ENCODE data around the gene STX17. TPM values are rescaled to one million over a fixed set of nuclear protein-coding genes. Genes with fewer than 3 reads are reported as not detected.

Gene STX17
- total and polyA plus RNA-seq, 2 donors (not counting 3 experiments of a cell fraction or from before 2014, with no cell fraction given), result 5.3 to 17.6 TPM

DNA sequence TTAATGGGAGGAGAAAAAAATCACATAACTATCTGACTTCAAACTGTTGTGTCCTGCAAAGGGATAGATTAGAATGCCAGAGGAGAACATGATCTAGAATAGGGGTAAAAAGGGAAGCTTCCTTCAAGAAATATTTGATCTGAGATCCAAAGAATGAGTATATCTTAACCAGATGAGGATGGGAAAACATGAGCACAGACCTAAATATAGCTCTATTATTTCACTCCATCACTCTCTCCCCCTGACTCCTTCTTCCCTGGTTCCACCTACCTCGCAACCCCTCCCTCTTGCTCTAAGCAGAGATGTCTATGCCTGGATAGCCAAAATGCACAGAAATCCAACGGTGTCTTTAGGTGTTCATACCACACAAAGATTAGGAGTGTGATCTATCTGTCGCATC, 48.4 kb upstream of the STX17 start:
- Histone ChIP-seq H3K4me3 (replicated peaks in 1 of 3; ENCODE audit: insufficient read depth in 1 of 3, low read depth in 1 of 3, low read length in 3 of 3) (no peak overlapping the region), H2AFZ (ENCODE audit: low read depth, low read length) (no peak overlapping the region), H3K9me3 (replicated peaks; ENCODE audit: control insufficient read depth, insufficient read depth, low read length) (no peaks in the 10 kb centered on the region), H3K79me2 (ENCODE audit: control insufficient read depth, insufficient read depth, low read length) (no peaks in the 10 kb centered on the region), H3K36me3 (ENCODE audit: control insufficient read depth in 2 of 2, extremely low read depth in 1 of 2, insufficient read depth in 2 of 2, low read length in 2 of 2) (no peaks in the 10 kb centered on the region), H3K4me1 (ENCODE audit: control insufficient read depth, extremely low read depth, insufficient read depth, low read length) (no peaks in the 10 kb centered on the region), H3K9me1 (replicated peaks; ENCODE audit: control insufficient read depth, extremely low read depth, insufficient read depth, low read length) (no peaks in the 10 kb centered on the region), H4K20me1 (replicated peaks; ENCODE audit: control insufficient read depth, extremely low read depth, insufficient read depth, low read length) (no peaks in the 10 kb centered on the region), H3K4me2 (ENCODE audit: insufficient read depth, low read length) (no peak overlapping the region), H3K27ac (ENCODE audit: insufficient read depth, low read depth, low read length) (no peak overlapping the region), H3K27me3 (ENCODE audit: control insufficient read depth in 2 of 2, insufficient read depth in 2 of 2, low read length in 2 of 2) (peaks cover under 1 to 4% of the 10 kb centered on the region in 2 experiments), H3K9ac (replicated peaks; ENCODE audit: extremely low read depth, insufficient read depth, low read length) (no peak overlapping the region)
- ChIA-PET CTCF (interaction anchor here (1.0 kb wide), 1 partner anchor 10 kb away, joined by 3 read pairs; no protein-coding TSS in a partner anchor), POLR2A (no interaction called here)
- intact Hi-C loops (cut with micrococcal nuclease) (no loop called here), dilution Hi-C loops (cut with MboI; ENCODE audit: extremely low pct_ligation_motif_present, low sequenced_read_pairs) (no loop called here)
- TF ChIP-seq, protein P1, sequence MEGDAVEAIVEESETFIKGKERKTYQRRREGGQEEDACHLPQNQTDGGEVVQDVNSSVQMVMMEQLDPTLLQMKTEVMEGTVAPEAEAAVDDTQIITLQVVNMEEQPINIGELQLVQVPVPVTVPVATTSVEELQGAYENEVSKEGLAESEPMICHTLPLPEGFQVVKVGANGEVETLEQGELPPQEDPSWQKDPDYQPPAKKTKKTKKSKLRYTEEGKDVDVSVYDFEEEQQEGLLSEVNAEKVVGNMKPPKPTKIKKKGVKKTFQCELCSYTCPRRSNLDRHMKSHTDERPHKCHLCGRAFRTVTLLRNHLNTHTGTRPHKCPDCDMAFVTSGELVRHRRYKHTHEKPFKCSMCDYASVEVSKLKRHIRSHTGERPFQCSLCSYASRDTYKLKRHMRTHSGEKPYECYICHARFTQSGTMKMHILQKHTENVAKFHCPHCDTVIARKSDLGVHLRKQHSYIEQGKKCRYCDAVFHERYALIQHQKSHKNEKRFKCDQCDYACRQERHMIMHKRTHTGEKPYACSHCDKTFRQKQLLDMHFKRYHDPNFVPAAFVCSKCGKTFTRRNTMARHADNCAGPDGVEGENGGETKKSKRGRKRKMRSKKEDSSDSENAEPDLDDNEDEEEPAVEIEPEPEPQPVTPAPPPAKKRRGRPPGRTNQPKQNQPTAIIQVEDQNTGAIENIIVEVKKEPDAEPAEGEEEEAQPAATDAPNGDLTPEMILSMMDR (IDR thresholded peaks at IDR 0.05; ENCODE audit: extremely low read depth in 1 of 2, insufficient read depth in 1 of 2, low read depth in 1 of 2, low read length in 2 of 2), result no peak
- no peak for TF ChIP-seq POLR2A (IDR thresholded peaks at IDR 0.05; ENCODE audit: low read depth, low read length)
- TF ChIP-seq FOS (IDR thresholded peaks at IDR 0.05; ENCODE audit: borderline replicate concordance, insufficient read depth, low read length), result no peak
- TF ChIP-seq, protein P2, sequence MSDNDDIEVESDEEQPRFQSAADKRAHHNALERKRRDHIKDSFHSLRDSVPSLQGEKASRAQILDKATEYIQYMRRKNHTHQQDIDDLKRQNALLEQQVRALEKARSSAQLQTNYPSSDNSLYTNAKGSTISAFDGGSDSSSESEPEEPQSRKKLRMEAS (IDR thresholded peaks at IDR 0.05; ENCODE audit: insufficient read depth, insufficient read length), result no peak
- no peak for TF ChIP-seq JUN (IDR thresholded peaks at IDR 0.05; ENCODE audit: borderline replicate concordance, insufficient read depth, insufficient read length, low read depth)
- no peak for TF ChIP-seq EZH2 (IDR thresholded peaks at IDR 0.05; ENCODE audit: borderline replicate concordance, low read depth, low read length, severe bottlenecking)
- no TSS peak for BruUV-seq (replicated peaks)
- FAIRE-seq (no peak), DNase-seq (ENCODE audit: low read depth, low spot score) (no peak)
